Measurements from ENCODE around the gene ARHGAP22.

Gene ARHGAP22

DNA sequence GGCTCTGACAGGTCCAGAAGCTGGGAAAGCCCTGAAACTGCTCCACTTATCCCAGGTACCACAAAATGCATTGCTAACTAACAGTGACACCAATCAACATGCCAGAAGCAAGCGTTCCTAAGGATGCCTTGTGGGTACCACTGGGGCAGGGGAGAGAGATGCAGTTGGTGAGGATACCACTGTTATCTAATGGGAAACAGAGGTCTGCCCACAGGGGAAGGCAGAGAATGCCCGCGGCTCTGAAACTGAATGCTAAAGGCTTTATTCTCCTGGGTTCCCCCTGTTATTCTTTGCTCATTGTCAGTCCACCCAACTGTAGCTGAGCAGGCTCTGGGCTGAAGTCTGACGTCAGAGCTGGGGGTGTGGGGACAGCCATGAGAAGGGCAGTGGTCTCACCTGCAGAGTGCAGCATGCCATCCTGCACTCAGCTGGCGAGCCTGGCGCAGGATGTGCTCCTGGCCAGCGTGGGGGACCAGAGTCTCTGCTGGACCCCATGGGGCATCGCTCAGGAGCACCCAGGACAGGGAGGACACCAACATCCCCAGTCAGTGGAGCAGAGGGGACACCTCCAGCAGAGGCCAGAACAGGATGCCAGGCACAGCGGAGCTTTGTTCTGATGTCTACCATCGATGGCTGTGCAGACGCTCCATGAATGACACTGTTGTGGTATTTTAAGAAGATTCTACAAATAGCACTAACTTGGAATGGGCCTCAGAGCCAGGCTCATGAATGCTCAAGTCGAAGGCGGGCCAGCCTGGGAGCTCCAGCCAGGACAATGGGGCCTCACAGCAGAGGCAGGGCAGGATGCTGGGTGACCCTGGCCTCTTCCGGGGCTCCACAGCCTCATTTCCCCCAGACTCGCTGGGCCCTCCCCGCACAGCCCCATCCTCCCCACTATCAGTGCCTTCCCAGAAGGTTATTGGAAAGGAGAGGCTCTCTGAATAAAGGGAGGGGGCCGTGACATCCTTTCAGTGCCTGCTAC is 95.8 kb downstream of the ARHGAP22 start:
- DNase-seq: no peak

- DNase-seq: no peak
Observed at GRCh38 chr10:48507933-48508790, 96.7 kb downstream of the ARHGAP22 start.

DNA sequence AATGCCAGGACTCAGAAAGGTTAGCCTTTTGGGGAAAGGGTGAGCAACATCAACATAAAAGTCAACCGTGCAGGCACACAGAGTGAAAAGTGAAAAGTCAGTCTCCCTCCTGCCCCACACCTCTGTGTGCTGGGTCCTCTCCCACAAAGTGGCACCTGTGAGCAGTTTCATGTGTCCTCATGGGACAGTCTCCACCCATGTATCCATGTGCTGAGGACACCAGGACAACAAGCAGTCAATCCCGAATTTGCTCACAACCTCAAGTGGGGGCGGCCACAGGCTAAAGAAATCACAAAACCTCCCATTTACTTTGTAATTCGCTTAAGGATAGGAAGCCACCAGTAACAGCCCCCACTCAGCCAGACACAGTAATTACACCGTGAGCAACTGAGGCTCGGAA is 97.4 kb downstream of the ARHGAP22 start:
- no peak for DNase-seq

DNA sequence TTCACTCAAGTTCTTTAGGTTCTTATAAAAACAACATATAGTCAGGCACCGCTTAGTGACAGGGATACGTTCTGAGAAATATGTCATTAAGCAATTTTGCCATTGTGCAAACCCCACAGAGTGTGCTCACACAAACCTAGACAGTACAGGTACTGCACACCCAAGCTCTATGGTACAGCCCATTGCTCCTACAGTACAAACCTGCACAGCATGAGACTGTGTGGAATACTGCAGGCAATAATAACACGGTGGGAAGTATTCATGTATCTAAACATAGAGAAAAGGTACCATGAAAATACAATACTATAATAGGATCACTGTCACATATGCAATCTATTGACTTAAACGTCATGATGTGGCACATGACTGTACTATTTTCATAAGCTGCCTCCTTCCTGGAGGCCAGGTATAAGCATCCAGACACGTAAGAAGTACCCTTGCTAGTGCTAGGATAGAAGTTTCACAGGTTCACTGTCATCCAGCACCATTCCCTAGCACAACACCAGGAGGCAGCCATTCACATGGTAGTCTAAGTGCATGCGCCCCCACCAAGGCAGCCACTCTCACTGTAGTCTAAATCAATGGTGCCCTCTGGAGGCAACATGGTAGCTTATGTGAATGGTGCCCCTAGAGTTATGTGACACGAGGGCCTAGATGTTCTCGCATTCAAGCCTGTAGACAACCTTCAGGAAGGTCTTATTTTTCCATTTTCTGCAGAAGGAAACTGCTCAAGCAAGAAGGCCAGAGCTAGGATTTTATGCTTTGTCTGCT is 98.5 kb downstream of the ARHGAP22 start:
- no peak for DNase-seq

- DNase-seq: no peak
Observed at GRCh38 chr10:48505394-48506112, 99.3 kb downstream of the ARHGAP22 start.

DNA sequence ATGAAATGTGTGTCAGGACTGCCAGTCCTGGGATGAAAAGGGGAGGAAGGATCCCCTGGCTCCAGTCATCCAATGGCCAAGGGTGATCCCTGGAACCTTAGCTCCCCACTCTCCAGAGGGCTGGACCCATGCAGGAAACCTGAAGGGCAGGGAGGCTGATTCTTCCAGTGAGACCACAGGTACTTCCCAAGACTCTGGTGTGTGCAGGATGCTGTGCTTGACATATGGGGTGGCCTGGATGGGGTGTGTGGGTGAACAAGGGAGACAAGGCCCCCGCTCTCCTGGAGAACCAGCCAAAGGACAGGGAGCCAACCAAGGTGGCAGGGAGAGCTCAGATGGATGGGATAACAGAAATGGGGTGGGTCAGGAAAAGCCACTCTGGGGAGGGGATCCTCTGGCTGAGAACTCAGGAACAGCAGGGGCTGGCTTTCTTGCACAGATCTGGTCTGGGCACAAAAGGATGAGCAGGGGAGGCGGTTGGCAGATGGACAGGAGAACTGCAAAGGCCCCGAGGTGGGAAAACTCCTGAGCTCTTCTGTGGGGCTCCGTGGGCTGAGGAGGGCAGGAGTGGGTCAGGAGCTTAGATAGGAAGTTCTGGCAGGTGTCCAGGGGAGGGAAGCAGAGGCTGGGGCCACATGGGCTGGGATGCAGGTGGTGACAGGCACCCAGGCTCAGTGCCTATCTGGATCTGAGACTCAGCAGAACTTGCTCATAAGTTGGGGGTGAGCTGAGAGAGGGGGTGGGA is 100.6 kb downstream of the ARHGAP22 start:
- DNase-seq: no peak

GRCh38 chr10:48503293-48503911 is 101.5 kb downstream of the ARHGAP22 start:
- DNase-seq: no peak

DNA sequence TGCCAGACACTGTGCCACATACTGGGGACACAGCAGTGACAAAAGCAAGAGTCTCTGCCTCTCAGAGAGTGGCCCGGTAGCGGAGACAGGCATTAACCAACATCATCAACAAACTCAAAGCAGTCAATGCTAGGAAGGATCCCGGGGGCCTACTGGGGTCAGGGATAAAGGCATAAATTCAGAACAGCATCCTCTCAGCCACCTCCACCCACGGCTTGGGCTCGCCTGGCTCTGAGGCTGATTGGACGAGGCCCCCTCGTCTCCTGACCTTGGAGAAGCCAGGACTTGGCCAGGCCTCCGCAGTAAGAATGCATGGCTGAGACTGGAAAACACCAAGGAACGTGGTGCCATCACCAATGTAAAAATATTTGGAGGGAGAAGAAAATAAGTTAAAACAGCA is 102.1 kb downstream of the ARHGAP22 start:
- DNase-seq: no peak

GRCh38 chr10:48501787-48502771 is 102.8 kb downstream of the ARHGAP22 start:
- DNase-seq: no peak

GRCh38 chr10:48501226-48501625 is 103.6 kb downstream of the ARHGAP22 start:
- DNase-seq: no peak

DNA sequence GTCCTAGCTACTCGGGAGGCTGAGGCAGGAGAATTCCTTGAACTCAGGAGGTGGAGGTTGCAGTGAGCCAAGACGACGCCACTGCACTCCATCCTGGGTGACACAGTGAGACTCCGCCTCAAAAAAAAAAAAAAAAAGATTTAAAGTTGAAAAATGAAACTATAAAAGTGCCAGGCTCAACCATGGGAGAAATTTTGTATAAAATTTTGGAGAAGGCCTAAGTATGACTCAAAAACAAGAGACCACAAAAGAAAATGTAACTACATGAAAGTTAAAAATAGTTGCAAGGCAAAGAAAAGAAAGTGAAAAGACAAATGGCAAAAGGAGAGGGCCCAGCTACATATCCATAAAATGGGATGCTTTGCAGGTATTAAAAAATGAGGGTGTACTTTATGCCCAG is 104.1 kb downstream of the ARHGAP22 start:
- DNase-seq: no peak

GRCh38 chr10:48498940-48499510 is 105.8 kb downstream of the ARHGAP22 start:
- no peak for DNase-seq

GRCh38 chr10:48497780-48498770 is 106.8 kb downstream of the ARHGAP22 start:
- DNase-seq: no peak

- DNase-seq: no peak
Observed at GRCh38 chr10:48496831-48497779, 107.8 kb downstream of the ARHGAP22 start.

DNA sequence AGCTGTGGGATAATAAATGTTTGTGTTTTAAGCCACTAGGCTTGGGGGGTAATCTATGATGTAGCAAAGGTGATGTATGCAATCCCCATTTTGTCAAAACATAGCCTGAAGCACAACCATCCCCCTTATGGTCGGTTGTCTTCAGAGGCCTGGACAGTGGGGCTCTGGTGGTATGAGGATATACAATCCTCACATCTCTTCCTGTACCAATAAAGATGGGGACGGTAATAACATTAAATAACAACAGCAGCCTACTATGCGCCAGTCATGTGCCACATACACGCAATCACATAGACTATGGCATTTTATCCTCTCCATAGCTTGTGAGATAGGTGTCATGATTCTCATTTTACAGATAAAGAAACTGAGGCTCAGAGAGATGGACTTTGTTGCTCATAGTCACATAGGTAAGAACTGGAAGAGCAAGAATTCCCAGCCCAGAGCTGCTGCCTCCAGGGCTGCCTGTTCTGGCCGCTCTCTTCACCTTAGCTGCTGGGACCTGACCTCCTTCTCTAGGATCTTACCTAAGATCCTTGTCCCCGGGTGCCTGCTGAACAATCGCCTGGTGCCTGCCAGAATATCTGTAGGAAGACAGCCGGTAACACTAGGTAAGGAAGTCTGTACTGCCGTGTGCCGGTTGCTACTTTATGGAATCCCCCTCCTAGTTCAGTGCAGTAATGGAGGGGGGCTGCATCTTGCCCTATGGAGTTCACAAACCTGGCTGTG is 108.6 kb downstream of the ARHGAP22 start:
- DNase-seq: no peak
